Measurements from ENCODE around the gene SPHKAP.

GRCh38 chr2:228131833-228132232 lies 49.7 kb downstream of the SPHKAP start:
- no peak for TF ChIP-seq POLR2A (IDR thresholded peaks at IDR 0.05; ENCODE audit: low read depth, low read length)
- no peak for TF ChIP-seq POLR2AphosphoS5 (IDR thresholded peaks at IDR 0.05; ENCODE audit: low read depth, low read length)
- TF ChIP-seq TAF1 (IDR thresholded peaks at IDR 0.05; ENCODE audit: borderline replicate concordance, low read depth, low read length), result no peak
